Retinal pigment epithelial cell (primary cell): ENCODE data around the gene UBASH3A.

Experiments used
- DNase-seq: peaks from one replicate; pipeline ENCODE4 v3.0.0-alpha.2; 2010; ENCODE audit warnings: low read depth
- H3K4me3 ChIP-seq: 2 replicates; pipeline ENCODE4 v1.5.1; 2011; ENCODE audit warnings: mild to moderate bottlenecking, low read length, control low read depth, moderate library complexity
- CTCF ChIP-seq: conservative IDR thresholded peaks from 2 replicates; pipeline ENCODE4 v1.5.1; 2011; ENCODE audit warnings: low read depth, low read length, control low read depth, inconsistent platforms

The UBASH3A gene

GRCh38 chr21:42378418-42378817 lies 25.3 kb upstream of the UBASH3A start:
- no peak overlapping the region for H3K4me3 ChIP-seq
- no peak for TF ChIP-seq CTCF
- no peak for DNase-seq

GRCh38 chr21:42379426-42380215 lies 24.1 kb upstream of the UBASH3A start:
- TF ChIP-seq CTCF = no peak
- no peak overlapping the region for H3K4me3 ChIP-seq
- no peak for DNase-seq

DNA sequence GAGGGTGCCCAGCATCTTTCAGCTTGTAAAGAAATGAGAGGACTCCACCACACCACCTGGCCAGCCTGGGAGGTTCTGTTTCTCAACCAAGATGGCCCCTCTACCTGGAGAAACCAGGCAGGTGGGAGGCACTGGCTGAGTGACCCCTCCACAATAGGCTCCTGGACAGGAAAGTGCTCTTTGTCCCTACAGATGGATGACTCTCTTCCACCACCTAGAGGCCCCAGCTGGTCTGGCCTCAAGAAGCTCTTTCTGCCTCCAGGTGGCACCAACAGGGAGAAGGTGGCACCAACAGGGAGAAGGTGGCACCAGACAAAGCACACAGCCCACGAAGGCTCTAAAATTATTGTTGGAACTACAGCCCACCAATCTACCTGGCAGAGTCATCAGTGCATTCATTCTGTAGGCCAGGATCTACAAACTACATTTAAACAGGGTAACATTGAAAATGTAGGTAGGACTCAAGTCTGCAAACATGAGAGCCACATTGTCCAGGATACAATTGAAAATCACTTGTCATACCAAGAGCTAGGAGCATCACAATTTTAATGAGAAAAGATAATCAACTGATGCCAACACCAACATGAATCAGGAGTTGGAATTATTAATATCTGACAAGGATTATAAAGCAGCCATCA lies 22.2 kb upstream of the UBASH3A start:
- TF ChIP-seq CTCF = peak; percentile 66
- DNase-seq = no peak

GRCh38 chr21:42382915-42383314 lies 20.8 kb upstream of the UBASH3A start:
- no peak for TF ChIP-seq CTCF
- no peak for DNase-seq
- no peak overlapping the region for H3K4me3 ChIP-seq

More for the DNA sequence above, 22.2 kb upstream of the UBASH3A start:
- H3K4me3 ChIP-seq = no peak overlapping the region

DNA sequence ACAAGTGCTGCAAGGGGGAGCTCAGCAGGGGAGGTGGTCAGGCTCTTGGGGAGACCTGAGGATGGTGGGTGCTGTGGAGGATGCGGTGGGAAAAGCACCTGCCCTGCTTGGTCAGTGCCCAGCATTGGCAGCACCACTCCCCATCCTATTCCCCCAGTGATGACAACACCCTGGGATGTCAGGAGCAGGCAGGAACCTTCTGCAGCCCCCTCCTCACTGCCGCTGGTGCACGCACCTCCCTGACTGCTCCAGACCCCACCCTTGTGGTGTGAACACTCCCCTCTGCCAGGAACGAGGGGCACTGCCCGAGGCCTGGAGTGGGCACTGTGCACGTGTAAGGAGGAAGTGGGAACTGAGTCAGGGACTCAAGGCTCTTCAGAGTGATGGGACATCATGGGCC lies 20.4 kb upstream of the UBASH3A start:
- no peak for DNase-seq
- no peak for TF ChIP-seq CTCF
- no peak overlapping the region for H3K4me3 ChIP-seq

DNA sequence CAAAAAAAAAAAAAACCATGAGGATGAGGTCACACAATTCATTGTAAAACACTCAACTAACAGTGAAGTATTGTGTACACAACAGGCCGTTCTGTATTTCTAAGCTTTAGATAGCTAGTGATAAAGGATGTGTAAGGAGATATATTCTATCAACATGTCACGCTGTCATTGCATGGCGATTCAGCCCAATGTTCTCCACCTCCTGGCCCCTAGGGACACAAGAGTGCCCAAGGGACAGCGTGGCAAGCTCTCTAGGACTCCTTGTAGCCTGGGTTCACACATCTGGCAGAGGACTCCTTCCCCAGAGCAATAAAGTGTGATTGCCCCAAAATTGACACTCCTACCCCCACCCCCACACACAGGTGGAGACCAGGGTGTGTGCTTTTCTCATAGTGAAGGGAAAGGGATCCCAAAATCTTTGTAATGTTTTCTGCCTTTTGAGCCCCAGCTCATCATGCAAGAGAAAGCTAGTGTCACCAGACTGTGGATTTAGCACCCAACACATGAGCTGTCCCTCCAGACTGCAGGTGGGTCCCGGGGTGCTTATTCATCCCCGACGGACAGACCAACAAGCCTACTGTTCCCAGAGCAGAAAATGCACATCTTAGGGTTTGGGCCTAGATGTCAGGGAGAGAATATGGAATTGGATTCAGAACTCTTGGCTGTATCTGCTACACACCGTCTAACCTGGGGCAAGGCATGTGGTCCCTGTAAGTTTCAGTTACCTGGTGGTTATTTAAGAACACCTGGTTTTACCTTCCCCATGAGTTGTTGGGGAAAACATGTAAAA lies 19.4 kb upstream of the UBASH3A start:
- H3K4me3 ChIP-seq = no peak overlapping the region
- no peak for TF ChIP-seq CTCF
- DNase-seq = no peak
